Large intestine (tissue), 3 donors: Measurements from ENCODE around the gene NUTF2. TPM values are rescaled to one million over a fixed set of nuclear protein-coding genes. Genes with fewer than 3 reads are reported as not detected.
"Not testable (repeated sequence)": the region's sequence is repeated elsewhere in the genome, so short reads cannot be mapped to it uniquely, and the experiment has no call there.

Source experiments
- DNase-seq, 2 donors: peaks; one replicate each; pipeline versions ENCODE4 v3.0.0 to v3.0.0-alpha.2; 2013
- H3K27ac ChIP-seq: one replicate; pipeline ENCODE4 v1.5.1; 2013; ENCODE audit warnings: low read length
- H3K27me3 ChIP-seq: 2 replicates; pipeline ENCODE4 v1.6.1; 2013; ENCODE audit warnings: low read length; ENCODE audit not compliant: control insufficient read depth, insufficient read depth
- H3K36me3 ChIP-seq: 2 replicates; pipeline ENCODE4 v1.6.1; 2013; ENCODE audit warnings: low read length; ENCODE audit not compliant: control insufficient read depth, insufficient read depth
- H3K4me1 ChIP-seq: one replicate; pipeline ENCODE4 v1.6.1; 2013; ENCODE audit warnings: low read length; ENCODE audit not compliant: control insufficient read depth, insufficient read depth
- H3K4me3 ChIP-seq: one replicate; pipeline ENCODE4 v1.5.1; 2013; ENCODE audit warnings: low read length
- H3K9me3 ChIP-seq: one replicate; pipeline ENCODE4 v1.6.1; 2013; ENCODE audit warnings: mild to moderate bottlenecking, low read depth, low read length, moderate library complexity; ENCODE audit not compliant: control insufficient read depth
- WGBS: methylation state at CpG from one replicate; pipeline ENCODE4 v1.1.5; 2013; ENCODE audit warnings: low lambda C conversion rate; ENCODE audit not compliant: insufficient coverage; 5-methylcytosine and 5-hydroxymethylcytosine counted together
- polyA plus RNA-seq: library from polyadenylated mRNA; unstranded; fragments of 120-200 nt; gene quantifications from one replicate; pipeline ENCODE4 v1.2.1, GENCODE V29; 2013

NUTF2 gene
- polyA plus RNA-seq, 1 donor: 123 TPM

- WGBS: no CpG with 5 or more reads among the region's 49 CpGs
- H3K27ac ChIP-seq: no peak overlapping the region
- H3K36me3 ChIP-seq: peaks cover 38% of the 10 kb centered on the region
Observed at GRCh38 chr16:67833415-67834241, 13.1 kb upstream of the NUTF2 start.

GRCh38 chr16:67834242-67834614 is 12.5 kb upstream of the NUTF2 start:
- Histone ChIP-seq H3K4me1 (peaks cover 13% of the 10 kb centered on the region), H3K9me3 (no peaks in the 10 kb centered on the region), H3K27me3 (no peaks in the 10 kb centered on the region), H3K36me3 (peaks cover 32% of the 10 kb centered on the region), H3K4me3 (peak overlapping the region; percentile 87), H3K27ac (no peak overlapping the region)
- DNase-seq: no peak
- 100% methylated on average over 2 of the region's 10 CpGs for WGBS

More at GRCh38 chr16:67833415-67834241, 13.1 kb upstream of the NUTF2 start:
- Histone ChIP-seq H3K9me3 (no peaks in the 10 kb centered on the region), H3K4me1 (peaks cover 13% of the 10 kb centered on the region), H3K4me3 (peak overlapping the region; percentile 87), H3K27me3 (no peaks in the 10 kb centered on the region)
- peak; percentile 87 to 90 for DNase-seq

- not testable (repeated sequence) for H3K27me3 ChIP-seq, H3K9me3 ChIP-seq, H3K4me3 ChIP-seq, H3K27ac ChIP-seq, H3K36me3 ChIP-seq
- no CpG with 5 or more reads among the region's 10 CpGs for WGBS
- peak in 1 of 2 donors; percentile 41 for DNase-seq
- H3K4me1 ChIP-seq: peaks cover 17% of the 10 kb centered on the region
Observed at GRCh38 chr16:67837190-67837589, 9.5 kb upstream of the NUTF2 start.

- no CpG with 5 or more reads among the region's 2 CpGs for WGBS
- no peaks in the 10 kb centered on the region for H3K9me3 ChIP-seq
- peaks cover 13% of the 10 kb centered on the region for H3K4me1 ChIP-seq
- H3K4me3 ChIP-seq: no peak overlapping the region
- no peaks in the 10 kb centered on the region for H3K27me3 ChIP-seq
- H3K27ac ChIP-seq: no peak overlapping the region
- no peak for DNase-seq
- H3K36me3 ChIP-seq: no peaks in the 10 kb centered on the region
Observed at GRCh38 chr16:67837811-67838210, 8.9 kb upstream of the NUTF2 start.

GRCh38 chr16:67841198-67841815 is 5.4 kb upstream of the NUTF2 start:
- Histone ChIP-seq H3K27me3 (no peaks in the 10 kb centered on the region), H3K27ac (peak overlapping the region; percentile 100), H3K36me3 (peaks cover 7% of the 10 kb centered on the region), H3K4me1 (peaks cover 30% of the 10 kb centered on the region), H3K9me3 (no peaks in the 10 kb centered on the region), H3K4me3 (peak overlapping the region; percentile 99)
- 82% methylated on average over 2 of the region's 17 CpGs for WGBS
- no peak for DNase-seq

- peak; percentile 94 to 95 for DNase-seq
- H3K4me3 ChIP-seq: peak within 1 kb of the TSS; percentile 99
- peak within 1 kb of the TSS; percentile 100 for H3K27ac ChIP-seq
- peaks cover 30% of the 10 kb centered on the region for H3K4me1 ChIP-seq
- WGBS: no CpG with 5 or more reads among the region's 83 CpGs
- peaks cover 7% of the 10 kb centered on the region for H3K36me3 ChIP-seq
- no peaks in the 10 kb centered on the region for H3K27me3 ChIP-seq
- no peaks in the 10 kb centered on the region for H3K9me3 ChIP-seq
Observed at GRCh38 chr16:67841816-67842508, 4.8 kb upstream of the NUTF2 start, which contains the start of gene THAP11. Gene THAP11 (plus strand): TSS chr16:67842320. CDS start chr16:67842555, 235 bp downstream.

- peak overlapping the region; percentile 30 for H3K27ac ChIP-seq
- no peaks in the 10 kb centered on the region for H3K9me3 ChIP-seq
- peaks cover 31% of the 10 kb centered on the region for H3K4me1 ChIP-seq
- peak overlapping the region; percentile 72 for H3K4me3 ChIP-seq
- no CpG with 5 or more reads among the region's 67 CpGs for WGBS
- DNase-seq: peak in 1 of 2 donors; percentile 72
- peaks cover 7% of the 10 kb centered on the region for H3K36me3 ChIP-seq
- H3K27me3 ChIP-seq: no peaks in the 10 kb centered on the region
Observed at GRCh38 chr16:67842509-67843342, 4.0 kb upstream of the NUTF2 start.

GRCh38 chr16:67843343-67843765 is 3.4 kb upstream of the NUTF2 start:
- no CpG with 5 or more reads among the region's 11 CpGs for WGBS
- peaks cover 37% of the 10 kb centered on the region for H3K4me1 ChIP-seq
- DNase-seq: peak in 1 of 2 donors; percentile 36
- H3K36me3 ChIP-seq: peaks cover 7% of the 10 kb centered on the region
- H3K4me3 ChIP-seq: peak overlapping the region; percentile 72
- peak overlapping the region; percentile 30 for H3K27ac ChIP-seq
- H3K27me3 ChIP-seq: no peaks in the 10 kb centered on the region
- H3K9me3 ChIP-seq: no peaks in the 10 kb centered on the region

GRCh38 chr16:67844497-67844896 is 2.2 kb upstream of the NUTF2 start:
- Histone ChIP-seq H3K4me1 (peaks cover 38% of the 10 kb centered on the region), H3K9me3 (no peaks in the 10 kb centered on the region), H3K36me3 (peaks cover 11% of the 10 kb centered on the region), H3K27ac (no peak overlapping the region), H3K4me3 (peak overlapping the region; percentile 72), H3K27me3 (no peaks in the 10 kb centered on the region)
- WGBS: no CpG with 5 or more reads among the region's 4 CpGs
- DNase-seq: no peak
